ELF-1 (cell line): ENCODE results near the gene GZMM.

Experiments used
- DNase-seq: peaks from one replicate; pipeline ENCODE4 v3.0.0-alpha.2; 2016; ENCODE audit warnings: low read depth, low spot score

The GZMM gene

GRCh38 chr19:597406-598315 is 53.8 kb downstream of the GZMM start:
- no peak for DNase-seq
